Fibroblast of lung (primary cell): ENCODE data around the gene MID1.

ENCODE experiments used
- EZH2 ChIP-seq: IDR thresholded peaks from 2 replicates; pipeline ENCODE4 v1.5.1; 2012; ENCODE audit warnings: low read length, control low read depth, mild to moderate bottlenecking; ENCODE audit errors: missing control alignments
- TF ChIP-seq, protein P1 (sequence below), 2 donors: IDR thresholded peaks in 1 of 2; conservative IDR thresholded peaks in 1 of 2; 1 replicate in 1 of 2; 2 replicates in 1 of 2; pipeline ENCODE4 v1.5.1; 2011 to 2012; ENCODE audit warnings: low read length in 2 of 2, control low read depth in 1 of 2, inconsistent platforms in 1 of 2, low read depth in 1 of 2, mild to moderate bottlenecking in 1 of 2

- no peak for TF ChIP-seq EZH2
- TF ChIP-seq, protein P1, sequence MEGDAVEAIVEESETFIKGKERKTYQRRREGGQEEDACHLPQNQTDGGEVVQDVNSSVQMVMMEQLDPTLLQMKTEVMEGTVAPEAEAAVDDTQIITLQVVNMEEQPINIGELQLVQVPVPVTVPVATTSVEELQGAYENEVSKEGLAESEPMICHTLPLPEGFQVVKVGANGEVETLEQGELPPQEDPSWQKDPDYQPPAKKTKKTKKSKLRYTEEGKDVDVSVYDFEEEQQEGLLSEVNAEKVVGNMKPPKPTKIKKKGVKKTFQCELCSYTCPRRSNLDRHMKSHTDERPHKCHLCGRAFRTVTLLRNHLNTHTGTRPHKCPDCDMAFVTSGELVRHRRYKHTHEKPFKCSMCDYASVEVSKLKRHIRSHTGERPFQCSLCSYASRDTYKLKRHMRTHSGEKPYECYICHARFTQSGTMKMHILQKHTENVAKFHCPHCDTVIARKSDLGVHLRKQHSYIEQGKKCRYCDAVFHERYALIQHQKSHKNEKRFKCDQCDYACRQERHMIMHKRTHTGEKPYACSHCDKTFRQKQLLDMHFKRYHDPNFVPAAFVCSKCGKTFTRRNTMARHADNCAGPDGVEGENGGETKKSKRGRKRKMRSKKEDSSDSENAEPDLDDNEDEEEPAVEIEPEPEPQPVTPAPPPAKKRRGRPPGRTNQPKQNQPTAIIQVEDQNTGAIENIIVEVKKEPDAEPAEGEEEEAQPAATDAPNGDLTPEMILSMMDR (conservative IDR thresholded peaks at IDR 0.05 in 1 of 2, IDR thresholded peaks at IDR 0.05 in 1 of 2; ENCODE audit: low read depth in 1 of 2, low read length in 2 of 2), result no peak
Measured at GRCh38 chrX:10420134-10420533, 200.3 kb downstream of the MID1 start.
